HCEC 1CT (cell line): ENCODE data around the gene NEDD4L.

Experiments
- DNase-seq: peaks from one replicate; pipeline ENCODE4 v3.0.0-alpha.2; 2017

The NEDD4L gene

DNA sequence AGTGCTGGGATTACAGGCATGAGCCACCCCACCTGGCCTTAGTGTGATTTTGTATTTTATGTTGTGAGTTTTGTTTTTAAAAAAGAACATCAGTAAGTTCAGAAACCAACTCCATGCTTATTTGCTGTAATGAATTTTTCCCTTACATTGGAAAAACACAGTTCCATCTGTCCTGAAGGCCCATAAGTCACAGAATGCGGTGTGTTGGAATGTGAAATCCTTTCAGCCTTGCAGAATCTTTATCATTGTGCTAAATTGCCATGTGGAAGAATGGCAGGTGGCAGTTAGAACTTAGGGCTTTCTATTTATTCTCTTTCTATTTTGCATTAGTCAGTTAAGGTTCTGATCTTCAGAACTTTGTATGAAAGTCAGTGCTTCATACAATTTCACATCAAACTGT lies 52.6 kb downstream of the NEDD4L start:
- no peak for DNase-seq

- no peak for DNase-seq
Measured at GRCh38 chr18:58097121-58097906, 53.3 kb downstream of the NEDD4L start.

GRCh38 chr18:58097907-58098166 lies 53.8 kb downstream of the NEDD4L start:
- no peak for DNase-seq

DNA sequence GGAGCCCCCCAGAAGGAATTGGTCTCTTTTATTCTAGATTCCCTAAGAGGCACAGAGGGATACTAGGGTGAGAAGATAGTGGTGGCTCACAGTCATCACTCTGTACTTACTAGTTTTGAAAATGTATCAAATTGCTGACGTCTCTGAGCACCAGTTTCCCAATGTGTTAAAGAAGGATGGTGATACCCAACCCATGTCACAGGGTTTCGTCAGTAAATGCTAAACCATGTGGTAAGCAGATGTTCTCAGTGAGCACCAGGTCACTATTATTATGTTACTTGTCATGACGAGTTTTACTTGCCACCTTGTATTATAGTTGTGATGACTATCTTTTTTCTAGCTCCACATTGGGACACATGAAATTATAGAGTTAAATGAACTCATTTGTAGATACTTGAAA lies 54.7 kb downstream of the NEDD4L start:
- DNase-seq = no peak

DNA sequence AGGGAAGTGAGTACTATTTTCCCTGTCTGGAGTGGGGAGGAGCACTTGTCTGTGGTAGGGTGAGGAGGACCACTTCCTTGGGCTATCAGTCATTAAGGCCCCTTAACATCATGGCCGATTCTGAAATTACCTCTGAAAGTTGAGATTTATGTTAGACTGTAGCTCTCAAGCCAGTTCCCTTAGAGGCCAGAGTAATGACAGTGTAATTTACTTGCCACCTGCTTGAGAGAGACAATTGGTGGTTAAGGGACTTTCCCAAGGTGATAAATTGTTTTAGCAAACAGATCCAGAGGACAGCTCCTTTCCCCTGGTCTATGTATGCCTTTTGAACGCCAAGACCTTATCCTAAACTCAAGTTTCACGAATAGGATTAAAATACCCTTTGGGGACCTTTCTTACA lies 56.1 kb downstream of the NEDD4L start:
- DNase-seq = no peak

GRCh38 chr18:58101291-58101794 lies 57.3 kb downstream of the NEDD4L start:
- DNase-seq = no peak

DNA sequence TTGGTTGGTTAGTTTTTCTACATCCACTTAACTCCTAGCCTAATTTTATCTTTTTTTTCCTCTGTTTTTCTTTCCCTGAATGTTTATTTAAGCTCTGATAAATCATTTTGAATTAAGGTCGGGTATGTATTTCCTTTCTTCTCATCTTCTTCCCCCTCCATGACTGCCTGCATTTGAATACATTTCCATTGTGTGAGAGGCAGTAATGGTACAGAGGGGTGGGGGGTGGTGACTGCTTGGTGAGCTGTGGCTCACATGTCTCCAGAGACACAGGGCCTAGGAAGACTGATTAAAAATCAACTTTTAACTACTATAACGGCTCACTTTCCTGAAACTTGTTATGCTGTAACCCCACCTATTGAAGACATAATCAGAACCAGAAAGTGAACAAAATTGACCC lies 58.0 kb downstream of the NEDD4L start:
- no peak for DNase-seq

- DNase-seq = no peak
Measured at GRCh38 chr18:58102875-58103274, 58.8 kb downstream of the NEDD4L start.

- no peak for DNase-seq
Measured at GRCh38 chr18:58103339-58103985, 59.4 kb downstream of the NEDD4L start.

GRCh38 chr18:58104096-58104495 lies 60.1 kb downstream of the NEDD4L start:
- DNase-seq = no peak

GRCh38 chr18:58105206-58105887 lies 61.3 kb downstream of the NEDD4L start:
- DNase-seq = peak; percentile 31

DNA sequence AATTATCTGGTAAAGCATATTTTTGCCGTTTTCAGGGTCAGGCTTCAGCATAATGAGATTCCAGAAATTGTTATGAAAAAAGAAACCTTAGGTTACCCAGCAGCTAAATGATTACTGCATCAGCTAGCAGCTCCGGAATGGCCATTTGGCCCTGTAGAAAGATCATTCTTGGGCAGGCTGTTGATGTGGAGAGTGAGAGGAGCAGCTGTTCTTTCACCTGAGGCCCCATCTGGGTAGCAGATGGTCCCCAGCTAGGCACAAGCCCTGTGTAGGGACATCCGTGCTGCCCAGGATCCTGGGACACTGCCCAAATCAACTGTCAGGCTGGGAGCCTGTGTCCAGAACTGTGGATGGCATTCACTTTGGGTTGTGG lies 61.8 kb downstream of the NEDD4L start:
- peak; percentile 13 for DNase-seq

DNA sequence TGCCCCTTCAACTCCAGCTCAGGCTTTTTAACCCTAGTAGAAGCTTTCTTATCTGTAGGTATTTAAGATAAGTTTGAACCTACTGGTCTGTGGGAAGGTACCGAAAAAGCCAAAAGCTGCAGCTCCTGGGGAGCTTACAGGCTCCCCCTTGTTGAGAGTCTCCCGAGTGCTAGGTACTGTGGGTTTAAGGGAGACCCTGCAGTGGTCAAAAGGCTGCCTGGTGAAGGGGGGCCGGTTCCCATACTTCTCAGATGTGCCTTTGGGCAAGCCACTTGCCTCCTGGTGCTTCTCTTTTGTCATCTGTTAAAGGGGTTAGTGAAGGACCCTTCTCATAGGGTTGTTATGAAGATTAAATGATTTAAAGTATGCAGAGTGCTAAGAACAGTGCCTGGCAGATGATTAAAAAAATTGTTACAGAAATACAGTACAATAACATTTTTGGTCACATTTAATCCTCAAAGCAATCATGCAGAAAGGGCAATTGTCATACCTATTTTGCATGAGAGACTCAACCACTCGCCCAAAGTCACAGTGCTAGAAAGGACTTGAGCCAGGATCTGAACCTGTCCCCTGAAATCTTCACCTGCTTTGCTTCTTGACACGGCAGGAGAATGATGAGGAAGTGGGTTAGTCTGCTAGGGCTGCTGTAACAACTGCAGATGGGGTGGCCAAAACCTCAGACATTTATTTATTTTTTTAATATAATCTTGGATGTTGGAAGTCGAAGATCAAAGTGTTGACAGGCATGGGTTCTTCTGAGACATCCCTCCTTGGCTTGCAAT lies 62.5 kb downstream of the NEDD4L start:
- DNase-seq = no peak

DNA sequence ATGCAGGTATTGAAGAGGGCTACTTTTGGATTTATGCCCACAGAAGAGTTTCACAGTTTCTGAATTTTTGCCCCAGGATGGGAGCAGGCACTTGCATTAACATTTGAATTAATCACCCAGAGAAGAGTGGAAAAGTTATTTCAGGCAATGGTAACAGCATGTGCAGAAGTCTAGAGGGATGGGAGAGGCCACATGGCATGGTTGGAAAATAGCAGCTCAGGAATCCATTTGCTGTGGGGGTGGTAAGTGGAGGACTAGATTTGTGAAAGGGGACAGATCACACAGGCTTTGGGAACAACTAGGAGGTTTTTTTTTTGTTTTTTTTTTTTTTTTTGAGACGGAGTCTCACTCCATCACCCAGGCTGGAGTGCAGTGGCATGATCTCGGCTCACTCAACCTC lies 65.2 kb downstream of the NEDD4L start:
- DNase-seq = no peak

DNA sequence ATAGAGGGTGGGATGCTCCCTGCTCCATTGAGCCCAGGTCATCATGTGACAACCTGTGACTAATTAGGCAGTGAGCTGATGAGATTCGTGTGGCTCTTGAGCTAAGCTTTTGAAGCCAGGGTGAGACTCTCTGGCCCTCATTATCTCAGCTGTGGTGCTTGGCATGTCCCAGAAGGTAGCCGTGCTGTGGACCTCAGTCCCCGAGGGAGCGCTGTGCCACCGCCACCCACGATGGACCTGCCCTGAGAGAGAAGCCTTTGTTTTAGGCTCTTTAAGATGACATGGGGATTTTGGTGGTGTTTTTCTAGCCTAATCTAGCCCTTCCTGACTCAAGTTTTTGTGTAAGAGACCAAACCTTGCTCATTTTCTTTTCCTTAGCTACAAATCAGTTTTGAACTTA lies 66.4 kb downstream of the NEDD4L start:
- DNase-seq = no peak

GRCh38 chr18:58112174-58112573 lies 68.1 kb downstream of the NEDD4L start:
- no peak for DNase-seq

DNA sequence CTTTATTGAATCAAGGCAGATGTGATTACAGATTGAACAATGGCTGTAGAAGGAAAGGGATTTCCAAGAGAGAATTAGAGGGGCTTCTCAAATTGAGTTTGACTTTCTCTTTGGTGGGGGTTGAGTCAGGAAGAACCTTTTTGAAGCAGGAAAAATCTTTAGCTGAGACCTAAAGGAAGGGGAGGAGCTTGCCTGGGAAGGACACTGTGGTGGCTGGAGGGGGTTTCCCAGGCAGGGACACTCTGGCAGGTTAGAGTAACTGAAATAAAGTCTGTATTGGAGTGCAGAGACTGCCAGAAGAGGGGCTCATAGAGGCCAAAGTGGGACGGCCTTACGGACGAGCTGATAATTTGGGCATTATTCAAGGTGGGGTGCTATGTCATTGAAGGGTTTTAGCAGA lies 69.3 kb downstream of the NEDD4L start:
- no peak for DNase-seq

DNA sequence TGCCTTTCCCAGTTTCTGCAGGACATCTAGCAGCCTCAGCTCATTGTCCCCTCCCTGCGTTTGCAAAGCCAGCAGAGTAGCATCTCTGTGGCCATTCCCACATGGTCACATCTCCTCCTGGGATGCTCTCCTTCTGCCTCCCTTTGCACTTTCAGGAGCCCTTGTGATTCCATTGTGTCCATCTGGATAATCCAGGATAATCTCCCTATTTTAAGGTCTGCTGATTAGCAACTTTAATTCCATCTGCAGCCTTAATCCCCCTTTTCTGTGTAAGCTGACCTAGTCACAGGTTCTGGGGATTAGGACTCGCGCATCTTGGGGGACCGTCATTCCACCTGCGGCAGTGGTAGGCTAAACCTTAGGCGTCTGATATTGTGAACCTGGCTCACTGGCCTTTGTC lies 70.7 kb downstream of the NEDD4L start:
- no peak for DNase-seq

GRCh38 chr18:58116818-58117217 lies 72.8 kb downstream of the NEDD4L start:
- DNase-seq = no peak

DNA sequence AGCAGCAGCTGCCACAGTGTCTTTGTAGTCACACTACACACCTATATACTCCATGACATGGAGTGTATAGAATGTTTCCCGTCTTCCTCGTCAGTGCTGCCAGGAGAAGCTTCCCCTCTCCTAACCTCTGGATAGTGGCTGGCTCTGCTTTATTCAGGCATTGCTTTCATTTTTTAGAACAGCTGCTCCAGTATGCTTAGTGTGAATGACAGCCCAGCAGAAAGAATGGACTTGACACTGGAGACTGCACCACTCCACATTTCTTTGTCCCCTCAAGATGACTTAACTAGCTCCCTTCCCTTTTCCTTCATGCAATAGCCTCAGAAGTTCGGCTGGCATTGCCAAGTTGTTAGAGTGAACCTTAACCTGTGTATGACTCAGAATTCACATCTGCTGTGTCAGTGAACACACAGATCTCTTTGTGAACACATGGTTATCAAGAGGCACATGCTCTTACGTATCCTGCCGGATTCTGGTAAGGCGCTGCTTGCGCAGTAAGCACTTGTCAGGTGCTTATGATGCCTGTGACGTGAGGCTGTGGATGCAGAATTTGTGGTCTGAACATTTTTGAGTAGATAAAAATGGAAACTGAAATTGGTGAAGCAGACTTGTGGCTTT lies 73.9 kb downstream of the NEDD4L start:
- peak; percentile 88 for DNase-seq

- no peak for DNase-seq
Measured at GRCh38 chr18:58118536-58118935, 74.5 kb downstream of the NEDD4L start.

DNA sequence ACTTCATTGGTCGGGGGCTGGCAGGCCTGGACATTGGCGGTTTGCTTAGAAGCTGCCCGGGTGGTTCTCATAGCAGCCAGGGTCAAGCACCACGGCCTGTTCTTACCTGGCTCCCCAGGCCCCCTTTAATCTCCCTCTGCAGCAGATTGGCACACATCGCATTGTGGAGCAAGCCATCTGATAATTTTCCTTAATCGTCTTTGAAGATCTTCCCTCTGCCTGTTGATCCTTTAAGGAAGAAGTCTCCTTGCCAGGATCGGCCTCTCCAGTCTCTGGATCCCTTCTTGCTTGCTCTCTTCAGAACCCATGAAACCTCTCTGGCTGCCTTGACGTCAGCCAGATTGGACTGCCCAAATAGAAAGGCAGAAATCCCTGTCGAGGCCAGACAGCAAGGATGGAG lies 75.8 kb downstream of the NEDD4L start:
- DNase-seq = no peak

DNA sequence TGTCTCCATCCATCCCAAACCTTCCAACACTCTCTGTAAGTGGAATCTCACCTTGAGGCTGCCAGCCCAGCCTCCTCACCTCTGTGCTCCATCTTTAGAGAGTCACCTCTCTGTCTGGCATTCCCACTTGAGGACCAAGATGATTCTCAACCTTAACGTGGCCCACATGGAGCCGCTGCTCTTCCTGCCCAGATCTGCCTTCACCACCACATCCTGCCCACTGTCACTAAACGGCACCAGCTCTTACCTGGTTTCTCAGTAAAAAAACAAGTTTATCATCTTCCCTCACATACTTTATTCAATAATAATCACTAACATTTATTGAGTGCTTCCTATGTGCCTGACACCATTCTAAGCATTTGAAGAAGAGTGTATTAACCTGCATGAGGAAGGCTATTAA lies 80.4 kb downstream of the NEDD4L start:
- DNase-seq = no peak
